H9 (cell line): Measurements from ENCODE around the gene BHLHA15. TPM values are rescaled to one million over a fixed set of nuclear protein-coding genes. Genes with fewer than 3 reads are reported as not detected.

ENCODE experiments used
- DNase-seq: peaks from one replicate; pipeline ENCODE4 v3.0.0-alpha.2; 2017
- H2AFZ ChIP-seq: one replicate; pipeline ENCODE4 v1.6.1; 2013; ENCODE audit warnings: mild to moderate bottlenecking, low read length, control low read depth, moderate library complexity
- H2AK5ac ChIP-seq: 2 replicates; pipeline ENCODE4 v1.6.1; 2013; ENCODE audit warnings: low read length, control low read depth, mixed read lengths; ENCODE audit not compliant: insufficient read length
- H2BK120ac ChIP-seq: one replicate; pipeline ENCODE4 v1.6.1; 2013; ENCODE audit warnings: low read depth, mild to moderate bottlenecking, low read length, control low read depth, inconsistent platforms; ENCODE audit not compliant: poor library complexity, severe bottlenecking
- H2BK12ac ChIP-seq: 2 replicates; pipeline ENCODE4 v1.6.1; 2013; ENCODE audit warnings: low read length, control low read depth, mixed read lengths, low read depth; ENCODE audit not compliant: insufficient read length
- H2BK15ac ChIP-seq: 2 replicates; pipeline ENCODE4 v1.6.1; 2013; ENCODE audit warnings: low read depth, low read length, control low read depth
- H2BK20ac ChIP-seq: one replicate; pipeline ENCODE4 v1.6.1; 2013; ENCODE audit warnings: low read depth, mild to moderate bottlenecking, low read length, control low read depth, inconsistent platforms; ENCODE audit not compliant: poor library complexity, severe bottlenecking
- H2BK5ac ChIP-seq: 2 replicates; pipeline ENCODE4 v1.6.1; 2013; ENCODE audit warnings: low read length, control low read depth, mixed read lengths; ENCODE audit not compliant: insufficient read length
- H3K14ac ChIP-seq: 2 replicates; pipeline ENCODE4 v1.6.1; 2013; ENCODE audit warnings: low read length, control low read depth; ENCODE audit not compliant: insufficient read depth
- H3K18ac ChIP-seq: 2 replicates; pipeline ENCODE4 v1.6.1; 2013; ENCODE audit warnings: low read depth, mild to moderate bottlenecking, mixed read lengths, low read length, control low read depth; ENCODE audit not compliant: insufficient read length
- H3K23ac ChIP-seq: 2 replicates; pipeline ENCODE4 v1.6.1; 2013; ENCODE audit warnings: low read length, control low read depth, mixed read lengths, low read depth; ENCODE audit not compliant: insufficient read length
- H3K23me2 ChIP-seq: 2 replicates; pipeline ENCODE4 v1.6.1; 2013; ENCODE audit warnings: low read depth, mild to moderate bottlenecking, mixed read lengths, low read length, control low read depth; ENCODE audit not compliant: insufficient read length, poor library complexity, severe bottlenecking
- H3K27ac ChIP-seq: 2 replicates; pipeline ENCODE4 v1.5.1; 2013; ENCODE audit warnings: low read length, control low read depth, mixed read lengths, low read depth; ENCODE audit not compliant: insufficient read length
- H3K27me3 ChIP-seq: 2 replicates; pipeline ENCODE4 v1.6.1; 2013; ENCODE audit warnings: low read length, control low read depth, inconsistent platforms; ENCODE audit not compliant: insufficient read depth
- H3K4ac ChIP-seq: 2 replicates; pipeline ENCODE4 v1.6.1; 2013; ENCODE audit warnings: low read depth, mild to moderate bottlenecking, control low read depth, inconsistent platforms, low read length, moderate library complexity
- H3K4me1 ChIP-seq: 2 replicates; pipeline ENCODE4 v1.6.1; 2013; ENCODE audit warnings: low read length, control low read depth, inconsistent platforms; ENCODE audit not compliant: insufficient read depth
- H3K4me2 ChIP-seq: 2 replicates; pipeline ENCODE4 v1.6.1; 2013; ENCODE audit warnings: low read length, control low read depth, mixed read lengths; ENCODE audit not compliant: insufficient read length, insufficient read depth
- H3K56ac ChIP-seq: 2 replicates; pipeline ENCODE4 v1.6.1; 2013; ENCODE audit warnings: low read depth, mild to moderate bottlenecking, mixed read lengths, low read length, control low read depth; ENCODE audit not compliant: insufficient read length
- H3K79me1 ChIP-seq: 2 replicates; pipeline ENCODE4 v1.6.1; 2013; ENCODE audit warnings: low read depth, mild to moderate bottlenecking, moderate library complexity, low read length, control low read depth, inconsistent platforms; ENCODE audit not compliant: insufficient read depth, poor library complexity, severe bottlenecking
- H3K79me2 ChIP-seq: 2 replicates; pipeline ENCODE4 v1.6.1; 2013; ENCODE audit warnings: low read length, control low read depth, inconsistent platforms; ENCODE audit not compliant: insufficient read depth
- H3K9ac ChIP-seq: 2 replicates; pipeline ENCODE4 v1.6.1; 2013; ENCODE audit warnings: low read length, control low read depth, mixed read lengths; ENCODE audit not compliant: insufficient read length; ENCODE audit errors: extremely low read depth
- H3K9me3 ChIP-seq: one replicate; pipeline ENCODE4 v1.6.1; 2013; ENCODE audit warnings: low read depth, low read length, inconsistent platforms; ENCODE audit not compliant: control insufficient read depth
- H3T11ph ChIP-seq: one replicate; pipeline ENCODE4 v1.6.1; 2013; ENCODE audit warnings: mild to moderate bottlenecking, low read length, control low read depth, inconsistent platforms
- H4K20me1 ChIP-seq: one replicate; pipeline ENCODE4 v1.6.1; 2013; ENCODE audit not compliant: control insufficient read depth, insufficient read length, insufficient read depth
- H4K5ac ChIP-seq: 2 replicates; pipeline ENCODE4 v1.6.1; 2013; ENCODE audit warnings: low read depth, mild to moderate bottlenecking, mixed read lengths, low read length, control low read depth; ENCODE audit not compliant: insufficient read length
- H4K8ac ChIP-seq: replicated peaks from 2 replicates; pipeline ENCODE4 v1.6.1; 2013; ENCODE audit warnings: low read length, control low read depth, mixed read lengths, low read depth; ENCODE audit not compliant: insufficient read length
- H4K91ac ChIP-seq: 2 replicates; pipeline ENCODE4 v1.6.1; 2013; ENCODE audit warnings: low read depth, mild to moderate bottlenecking, moderate library complexity, mixed read lengths, low read length, control low read depth; ENCODE audit not compliant: insufficient read length
- H3K27ac Mint-ChIP-seq, 3 experiments: 2 replicates in 2 of 3; 3 replicates in 1 of 3; pipeline ENCODE4 v1.8.0; 2020 to 2021; ENCODE audit warnings: mixed read lengths in 3 of 3, mild to moderate bottlenecking in 1 of 3, moderate library complexity in 1 of 3
- H3K27me3 Mint-ChIP-seq: 2 replicates; pipeline ENCODE4 v1.8.0; 2021; ENCODE audit warnings: low read depth, mild to moderate bottlenecking, moderate library complexity, mixed read lengths
- H3K36me3 Mint-ChIP-seq, 3 experiments: 2 replicates in 2 of 3; 3 replicates in 1 of 3; pipeline ENCODE4 v1.8.0; 2020 to 2021; ENCODE audit warnings: low read depth in 3 of 3, mixed read lengths in 3 of 3; ENCODE audit not compliant: insufficient read depth in 1 of 3
- H3K4me1 Mint-ChIP-seq, 2 experiments: 2 replicates each; pipeline ENCODE4 v1.8.0; 2020; ENCODE audit warnings: mixed read lengths in 2 of 2
- H3K4me3 Mint-ChIP-seq, 2 experiments: 2 replicates in 1 of 2; 3 replicates in 1 of 2; pipeline ENCODE4 v1.8.0; 2020 to 2021; ENCODE audit warnings: mild to moderate bottlenecking in 2 of 2, mixed read lengths in 2 of 2, moderate library complexity in 1 of 2
- H3K9me3 Mint-ChIP-seq, 2 experiments: 2 replicates in 1 of 2; 3 replicates in 1 of 2; pipeline ENCODE4 v1.8.0; 2020; ENCODE audit warnings: mild to moderate bottlenecking in 2 of 2, mixed read lengths in 2 of 2, moderate library complexity in 1 of 2
- CTCF ChIP-seq: fragments of 200-600 bp; sonication (generic); conservative IDR thresholded peaks from 3 replicates; pipeline ENCODE4 v1.8.0; 2021; ENCODE audit warnings: antibody characterized with exemption, mild to moderate bottlenecking
- WGBS: extraction: QIAGEN DNeasy Blood & Tissue Kit; methylation state at CpG from one replicate; pipeline ENCODE4 v1.1.7; 2013; ENCODE audit warnings: missing lambda C conversion rate, low lambda C conversion rate, mixed read lengths; ENCODE audit not compliant: insufficient read length; ENCODE audit errors: extremely low coverage; 5-methylcytosine and 5-hydroxymethylcytosine counted together
- total RNA-seq: library from RNA; stranded (reverse); gene quantifications from 2 replicates; pipeline ENCODE4 v1.2.1, GENCODE V29; 2021

The BHLHA15 gene
- total RNA-seq, 1 experiment from 2014 or later = 1.4 TPM

- Histone ChIP-seq H2BK20ac (no peak overlapping the region), H3K56ac (no peak overlapping the region), H3K27me3 (no peaks in the 10 kb centered on the region), H3K23me2 (peaks cover 6% of the 10 kb centered on the region), H3T11ph (no peak overlapping the region), H2BK15ac (no peak overlapping the region), H3K79me2 (no peaks in the 10 kb centered on the region), H2AK5ac (no peak overlapping the region), H3K9ac (no peak overlapping the region), H4K20me1 (no peaks in the 10 kb centered on the region), H3K27ac (no peak overlapping the region), H4K8ac (no peak overlapping the region), H3K79me1 (no peaks in the 10 kb centered on the region), H3K9me3 (no peaks in the 10 kb centered on the region), H2AFZ (no peak overlapping the region), H4K5ac (no peak overlapping the region), H3K14ac (no peak overlapping the region), H2BK5ac (no peak overlapping the region), H3K4ac (no peak overlapping the region), H2BK120ac (no peak overlapping the region), H4K91ac (no peak overlapping the region), H2BK12ac (no peak overlapping the region), H3K4me1 (no peaks in the 10 kb centered on the region), H3K23ac (no peak overlapping the region), H3K4me2 (no peak overlapping the region), H3K18ac (no peak overlapping the region)
- H3K27ac Mint-ChIP-seq = no peak overlapping the region
- H3K9me3 Mint-ChIP-seq = no peaks in the 10 kb centered on the region
- no peaks in the 10 kb centered on the region for H3K27me3 Mint-ChIP-seq
- H3K4me3 Mint-ChIP-seq = no peak overlapping the region
- no peak for DNase-seq
- no peak for TF ChIP-seq CTCF
- no CpG with 5 or more reads among the region's 6 CpGs for WGBS
- peaks cover 14 to 19% of the 10 kb centered on the region in 2 experiments for H3K4me1 Mint-ChIP-seq
- no peaks in the 10 kb centered on the region; a peak in 2 of 7 replicates for H3K36me3 Mint-ChIP-seq
Measured at GRCh38 chr7:98249106-98249505, 37.9 kb downstream of the BHLHA15 start.
